IMR-90 (cell line): ENCODE data around the gene ZNF646. TPM values are rescaled to one million over a fixed set of nuclear protein-coding genes. Genes with fewer than 3 reads are reported as not detected.

ENCODE experiments used
- ATAC-seq: fragments of 200-7000 bp; cut with Tn5 transposase; 2 replicates; pipeline ENCODE4 v1.9.1; 2020; ENCODE audit warnings: low read depth, mild to moderate bottlenecking, moderate library complexity
- BruUV-seq: library from RNA; stranded (reverse); fragments of 400-500 nt; replicated peaks from 2 replicates; lab custom pipeline; 2021; lab: Mats Ljungman, UMichigan
- CTCF ChIA-PET: fragments of 300-600 bp; formaldehyde crosslinking; extraction: SDS; loops from one replicate; lab custom pipeline; 2021; ENCODE audit warnings: antibody characterized with exemption; lab: Yijun Ruan, JAX
- POLR2A ChIA-PET: fragments of 300-600 bp; sonication (Branson Sonifier 250); formaldehyde crosslinking; loops from one replicate; lab custom pipeline; 2022; ENCODE audit warnings: antibody characterized with exemption; ENCODE audit not compliant: unreplicated experiment; lab: Charles Lee
- DNase-seq: peaks from one replicate; pipeline ENCODE4 v3.0.0; 2013
- H2AFZ ChIP-seq: replicated peaks from 2 replicates; pipeline ENCODE3; 2013; ENCODE audit warnings: low read length, mild to moderate bottlenecking; ENCODE audit not compliant: poor library complexity
- H2AK5ac ChIP-seq: 2 replicates; pipeline ENCODE4 v1.6.1; 2013; ENCODE audit warnings: low read depth, low read length, inconsistent platforms
- H2AK9ac ChIP-seq: replicated peaks from 2 replicates; pipeline ENCODE3; 2013; ENCODE audit warnings: mild to moderate bottlenecking, low read depth, low read length, moderate library complexity; ENCODE audit not compliant: poor library complexity
- H2BK120ac ChIP-seq: 2 replicates; pipeline ENCODE4 v1.6.1; 2013; ENCODE audit warnings: low read depth, low read length, inconsistent platforms
- H2BK15ac ChIP-seq: 3 replicates; pipeline ENCODE4 v1.6.1; 2013; ENCODE audit warnings: low read depth, low read length, inconsistent platforms
- H2BK20ac ChIP-seq: 2 replicates; pipeline ENCODE4 v1.6.1; 2013; ENCODE audit warnings: low read depth, mild to moderate bottlenecking, inconsistent platforms, low read length, moderate library complexity
- H2BK5ac ChIP-seq: 2 replicates; pipeline ENCODE4 v1.6.1; 2013; ENCODE audit warnings: mild to moderate bottlenecking, low read depth, low read length, inconsistent platforms; ENCODE audit not compliant: poor library complexity, severe bottlenecking
- H3K14ac ChIP-seq: replicated peaks from 2 replicates; pipeline ENCODE4 v1.6.1; 2013; ENCODE audit warnings: low read depth, low read length, inconsistent platforms
- H3K18ac ChIP-seq: 2 replicates; pipeline ENCODE4 v1.6.1; 2013; ENCODE audit warnings: low read depth, low read length, control low read depth
- H3K23ac ChIP-seq: 2 replicates; pipeline ENCODE4 v1.6.1; 2013; ENCODE audit warnings: low read depth, low read length, inconsistent platforms
- H3K27ac ChIP-seq: 2 replicates; pipeline ENCODE4 v1.5.1; 2013; ENCODE audit warnings: mild to moderate bottlenecking, control low read depth, low read length; ENCODE audit not compliant: insufficient read depth
- H3K27me3 ChIP-seq: 2 replicates; pipeline ENCODE4 v1.6.1; 2013; ENCODE audit warnings: low read length; ENCODE audit not compliant: control insufficient read depth, insufficient read depth
- H3K36me3 ChIP-seq: 2 replicates; pipeline ENCODE4 v1.6.1; 2013; ENCODE audit warnings: low read length, mixed read lengths; ENCODE audit not compliant: control insufficient read depth, insufficient read depth
- H3K4ac ChIP-seq: 2 replicates; pipeline ENCODE4 v1.6.1; 2013; ENCODE audit warnings: low read depth, low read length, inconsistent platforms
- H3K4me1 ChIP-seq: 2 replicates; pipeline ENCODE4 v1.6.1; 2013; ENCODE audit warnings: low read length, mixed read lengths; ENCODE audit not compliant: control insufficient read depth, insufficient read depth
- H3K4me2 ChIP-seq: 2 replicates; pipeline ENCODE4 v1.6.1; 2013; ENCODE audit warnings: low read depth, mild to moderate bottlenecking, control low read depth, low read length, moderate library complexity
- H3K4me3 ChIP-seq: 2 replicates; pipeline ENCODE4 v1.5.1; 2013; ENCODE audit warnings: low read depth, mild to moderate bottlenecking, control low read depth, low read length, moderate library complexity; ENCODE audit not compliant: insufficient read depth
- H3K56ac ChIP-seq: 2 replicates; pipeline ENCODE4 v1.6.1; 2013; ENCODE audit warnings: low read length, inconsistent platforms; ENCODE audit not compliant: insufficient read depth; ENCODE audit errors: extremely low read depth
- H3K79me1 ChIP-seq, 2 experiments: 2 replicates each; pipeline ENCODE4 v1.6.1; 2013; ENCODE audit warnings: low read length in 2 of 2, inconsistent platforms in 1 of 2, low read depth in 1 of 2
- H3K9ac ChIP-seq: 2 replicates; pipeline ENCODE4 v1.6.1; 2013; ENCODE audit warnings: low read depth, low read length, control low read depth
- H3K9me1 ChIP-seq: 2 replicates; pipeline ENCODE4 v1.6.1; 2013; ENCODE audit warnings: low read length, inconsistent platforms; ENCODE audit not compliant: insufficient read depth
- H3K9me3 ChIP-seq: 2 replicates; pipeline ENCODE4 v1.6.1; 2013; ENCODE audit warnings: low read length; ENCODE audit not compliant: control insufficient read depth, insufficient read depth
- H4K20me1 ChIP-seq: 2 replicates; pipeline ENCODE4 v1.6.1; 2013; ENCODE audit warnings: low read length, inconsistent platforms; ENCODE audit not compliant: insufficient read depth
- H4K5ac ChIP-seq: 2 replicates; pipeline ENCODE4 v1.6.1; 2013; ENCODE audit warnings: mild to moderate bottlenecking, low read depth, low read length, control low read depth
- H4K8ac ChIP-seq, 2 experiments: 2 replicates each; pipeline ENCODE4 v1.6.1; 2013; ENCODE audit warnings: low read depth in 2 of 2, low read length in 2 of 2, control low read depth in 1 of 2, inconsistent platforms in 1 of 2
- H4K91ac ChIP-seq: 2 replicates; pipeline ENCODE4 v1.6.1; 2013; ENCODE audit warnings: low read depth, low read length, inconsistent platforms; ENCODE audit not compliant: insufficient read depth
- BHLHE40 ChIP-seq: fragments of 150-350 bp; IDR thresholded peaks from 2 replicates; pipeline ENCODE4 v1.6.1; 2016; ENCODE audit warnings: mild to moderate bottlenecking, low read depth, low read length
- CEBPB ChIP-seq: IDR thresholded peaks from 2 replicates; pipeline ENCODE4 v1.6.1; 2012; ENCODE audit warnings: low read depth, low read length, improper control_type of control experiment
- CHD1 ChIP-seq: IDR thresholded peaks from 2 replicates; pipeline ENCODE4 v1.6.1; 2012; ENCODE audit warnings: low read depth, low read length, improper control_type of control experiment
- FOS ChIP-seq: fragments of 150-350 bp; IDR thresholded peaks from 2 replicates; pipeline ENCODE4 v1.6.1; 2016; ENCODE audit warnings: low read depth, low read length
- MAFK ChIP-seq: IDR thresholded peaks from 2 replicates; pipeline ENCODE4 v1.6.1; 2012; ENCODE audit warnings: low read depth, low read length, improper control_type of control experiment
- MAZ ChIP-seq: IDR thresholded peaks from 2 replicates; pipeline ENCODE4 v1.6.1; 2012; ENCODE audit warnings: low read depth, mild to moderate bottlenecking, low read length, improper control_type of control experiment, moderate library complexity, borderline replicate concordance
- MXI1 ChIP-seq: IDR thresholded peaks from 2 replicates; pipeline ENCODE4 v1.6.1; 2012; ENCODE audit warnings: low read depth, mild to moderate bottlenecking, low read length, moderate library complexity, borderline replicate concordance
- NFE2L2 ChIP-seq: fragments of 150-350 bp; IDR thresholded peaks from 2 replicates; pipeline ENCODE4 v1.6.1; 2016; ENCODE audit warnings: low read depth, mild to moderate bottlenecking, low read length
- POLR2A ChIP-seq: IDR thresholded peaks from 2 replicates; pipeline ENCODE4 v1.6.1; 2012; ENCODE audit warnings: mild to moderate bottlenecking, low read depth, low read length
- RAD21 ChIP-seq: IDR thresholded peaks from 2 replicates; pipeline ENCODE4 v1.6.1; 2012; ENCODE audit warnings: low read length, improper control_type of control experiment
- RCOR1 ChIP-seq: IDR thresholded peaks from 2 replicates; pipeline ENCODE4 v1.6.1; 2012; ENCODE audit warnings: mild to moderate bottlenecking, low read length, improper control_type of control experiment; ENCODE audit not compliant: insufficient replicate concordance
- RFX5 ChIP-seq: IDR thresholded peaks from 2 replicates; pipeline ENCODE4 v1.8.0; 2012; ENCODE audit warnings: low read depth, mild to moderate bottlenecking, low read length, moderate library complexity
- SMC3 ChIP-seq: fragments of 150-350 bp; IDR thresholded peaks from 2 replicates; pipeline ENCODE4 v1.6.1; 2016; ENCODE audit warnings: low read depth, mild to moderate bottlenecking, antibody characterized with exemption, low read length, moderate library complexity
- USF2 ChIP-seq: fragments of 150-350 bp; IDR thresholded peaks from 2 replicates; pipeline ENCODE4 v1.6.1; 2017; ENCODE audit warnings: mild to moderate bottlenecking, antibody characterized with exemption, low read length, low read depth
- WGBS, 2 experiments: methylation state at CpG; one replicate each; pipeline versions ENCODE4 v1.1.5 to v1.1.7; 2013; ENCODE audit warnings: missing lambda C conversion rate in 2 of 2; ENCODE audit not compliant: insufficient read length in 1 of 2; ENCODE audit errors: extremely low coverage in 2 of 2; 5-methylcytosine and 5-hydroxymethylcytosine counted together
- dilution Hi-C: fragments of 300-500 bp; cut with HindIII; formaldehyde crosslinking; loops from one replicate; pipeline ENCODE4 v1.14.3; 2018; ENCODE audit warnings: low sequenced_read_pairs; ENCODE audit not compliant: unreplicated experiment
- in situ Hi-C: fragments of 300-500 bp; cut with MboI; formaldehyde crosslinking; loops from 3 replicates; pipeline ENCODE4 v1.14.3; 2019; ENCODE audit warnings: low sequenced_read_pairs, inconsistent platforms, mixed read lengths
- intact Hi-C: fragments of 100-400 bp; cut with micrococcal nuclease; formaldehyde crosslinking; loops from 2 replicates; pipeline ENCODE4 v1.10.0; 2022
- polyA plus RNA-seq, 3 experiments: library from polyadenylated mRNA; depleted of rRNA; stranded (reverse); fragments of >200 nt; gene quantifications; 2 replicates each; pipeline ENCODE4 v1.2.3, GENCODE V29; 2012; ENCODE audit warnings: low replicate concordance in 1 of 3
- total RNA-seq: library from RNA; depleted of rRNA; stranded (reverse); fragments of >200 nt; gene quantifications from 2 replicates; pipeline ENCODE4 v1.2.3, GENCODE V29; 2012
- TF ChIP-seq, protein P1 (sequence below): conservative IDR thresholded peaks from 2 replicates; pipeline ENCODE4 v1.5.1; 2012; ENCODE audit warnings: mild to moderate bottlenecking, low read depth, low read length, improper control_type of control experiment
- TF ChIP-seq, protein P2 (sequence below): fragments of 150-350 bp; IDR thresholded peaks from 2 replicates; pipeline ENCODE4 v1.6.1; 2016; ENCODE audit warnings: low read depth, mild to moderate bottlenecking, low read length, moderate library complexity, borderline replicate concordance

Gene ZNF646
- total and polyA plus RNA-seq, 2 of the 4 experiments (the other 2 are of a cell fraction) = 4.9 to 6.8 TPM

DNA sequence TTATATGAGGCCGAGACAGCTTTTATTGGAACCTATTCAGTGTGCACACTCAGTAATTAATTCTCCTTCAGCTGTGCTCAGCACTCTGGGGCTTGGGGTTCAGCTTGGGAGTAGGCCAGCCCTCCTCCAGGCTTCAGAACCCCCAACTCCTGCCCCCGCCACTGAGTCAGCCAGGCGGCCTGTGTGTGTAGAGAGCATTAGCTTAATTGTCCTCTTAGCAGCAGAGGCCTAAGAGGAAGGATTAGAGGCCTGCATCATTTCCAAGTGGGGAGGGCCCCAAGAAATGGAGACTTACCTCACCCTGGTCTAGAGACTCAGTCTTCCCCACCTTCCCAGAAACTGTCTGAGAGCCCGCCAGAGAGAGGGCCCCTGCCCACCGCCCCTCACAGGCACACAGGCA lies 13.7 kb downstream of the ZNF646 start:
- whole genome bisulfite sequencing, 2 experiments = no CpG with 5 or more reads among the region's 5 CpGs
- BruUV-seq = no TSS peak
- Histone ChIP-seq H2AFZ (no peak overlapping the region), H3K9me3 (no peaks in the 10 kb centered on the region), H3K56ac (no peak overlapping the region), H3K23ac (no peak overlapping the region), H3K18ac (no peak overlapping the region), H4K20me1 (peaks cover 10% of the 10 kb centered on the region), H2BK15ac (no peak overlapping the region), H3K27ac (no peak overlapping the region), H2BK5ac (no peak overlapping the region), H2BK20ac (no peak overlapping the region), H3K36me3 (peaks cover 49% of the 10 kb centered on the region), H3K4me3 (no peak overlapping the region), H4K91ac (no peak overlapping the region), H4K8ac (no peak overlapping the region), H3K27me3 (no peaks in the 10 kb centered on the region), H3K4me1 (no peaks in the 10 kb centered on the region; the same call in 1 of the 2 replicates), H3K14ac (no peak overlapping the region), H2AK9ac (no peak overlapping the region), H3K4me2 (no peak overlapping the region), H3K79me1 (peaks cover 23 to 59% of the 10 kb centered on the region in 2 experiments), H3K9me1 (peaks cover 9% of the 10 kb centered on the region), H2AK5ac (no peak overlapping the region), H3K4ac (no peak overlapping the region), H2BK120ac (no peak overlapping the region), H4K5ac (no peak overlapping the region), H3K9ac (no peak overlapping the region)
- ChIA-PET CTCF (interaction anchor here (0.5 kb wide), 1 partner anchor 379 kb away, joined by 4 read pairs; no protein-coding TSS in a partner anchor), POLR2A (no interaction called here)
- dilution Hi-C loops = no loop called here
- TF ChIP-seq BHLHE40 = no peak
- no peak for TF ChIP-seq NFE2L2
- TF ChIP-seq MXI1 = no peak
- TF ChIP-seq, protein P1, sequence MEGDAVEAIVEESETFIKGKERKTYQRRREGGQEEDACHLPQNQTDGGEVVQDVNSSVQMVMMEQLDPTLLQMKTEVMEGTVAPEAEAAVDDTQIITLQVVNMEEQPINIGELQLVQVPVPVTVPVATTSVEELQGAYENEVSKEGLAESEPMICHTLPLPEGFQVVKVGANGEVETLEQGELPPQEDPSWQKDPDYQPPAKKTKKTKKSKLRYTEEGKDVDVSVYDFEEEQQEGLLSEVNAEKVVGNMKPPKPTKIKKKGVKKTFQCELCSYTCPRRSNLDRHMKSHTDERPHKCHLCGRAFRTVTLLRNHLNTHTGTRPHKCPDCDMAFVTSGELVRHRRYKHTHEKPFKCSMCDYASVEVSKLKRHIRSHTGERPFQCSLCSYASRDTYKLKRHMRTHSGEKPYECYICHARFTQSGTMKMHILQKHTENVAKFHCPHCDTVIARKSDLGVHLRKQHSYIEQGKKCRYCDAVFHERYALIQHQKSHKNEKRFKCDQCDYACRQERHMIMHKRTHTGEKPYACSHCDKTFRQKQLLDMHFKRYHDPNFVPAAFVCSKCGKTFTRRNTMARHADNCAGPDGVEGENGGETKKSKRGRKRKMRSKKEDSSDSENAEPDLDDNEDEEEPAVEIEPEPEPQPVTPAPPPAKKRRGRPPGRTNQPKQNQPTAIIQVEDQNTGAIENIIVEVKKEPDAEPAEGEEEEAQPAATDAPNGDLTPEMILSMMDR = no peak
- no peak for TF ChIP-seq RCOR1
- no peak for TF ChIP-seq MAFK
- no peak for TF ChIP-seq USF2
- TF ChIP-seq SMC3 = no peak
- TF ChIP-seq RAD21 = no peak
- TF ChIP-seq POLR2A = no peak
- TF ChIP-seq, protein P2, sequence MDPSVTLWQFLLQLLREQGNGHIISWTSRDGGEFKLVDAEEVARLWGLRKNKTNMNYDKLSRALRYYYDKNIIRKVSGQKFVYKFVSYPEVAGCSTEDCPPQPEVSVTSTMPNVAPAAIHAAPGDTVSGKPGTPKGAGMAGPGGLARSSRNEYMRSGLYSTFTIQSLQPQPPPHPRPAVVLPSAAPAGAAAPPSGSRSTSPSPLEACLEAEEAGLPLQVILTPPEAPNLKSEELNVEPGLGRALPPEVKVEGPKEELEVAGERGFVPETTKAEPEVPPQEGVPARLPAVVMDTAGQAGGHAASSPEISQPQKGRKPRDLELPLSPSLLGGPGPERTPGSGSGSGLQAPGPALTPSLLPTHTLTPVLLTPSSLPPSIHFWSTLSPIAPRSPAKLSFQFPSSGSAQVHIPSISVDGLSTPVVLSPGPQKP = no peak
- no peak for TF ChIP-seq CEBPB
- TF ChIP-seq FOS = no peak
- no peak for TF ChIP-seq CHD1
- TF ChIP-seq MAZ = no peak
- no peak for TF ChIP-seq RFX5
- intact Hi-C loops = no loop called here
- in situ Hi-C loops = loop anchor here (10.0 kb wide), 1 partner anchor 103 kb away; the partner anchor contains the start of gene HSD3B7
- no peak for DNase-seq
- ATAC-seq = no peak
